Activated T-cell treated with anti-CD3 and anti-CD28 coated beads for 48 hours (primary cell): Measurements from ENCODE around the gene ZBTB42.
A peak's percentile ranks its signal among the peaks of the same experiment; 100 is the strongest.
"Not testable (repeated sequence)": the region's sequence is repeated elsewhere in the genome, so short reads cannot be mapped to it uniquely, and the experiment has no call there.

Experiments
- DNase-seq: peaks from one replicate; pipeline ENCODE4 v3.0.0-alpha.2; 2020; ENCODE audit warnings: low read depth

ZBTB42 gene

DNA sequence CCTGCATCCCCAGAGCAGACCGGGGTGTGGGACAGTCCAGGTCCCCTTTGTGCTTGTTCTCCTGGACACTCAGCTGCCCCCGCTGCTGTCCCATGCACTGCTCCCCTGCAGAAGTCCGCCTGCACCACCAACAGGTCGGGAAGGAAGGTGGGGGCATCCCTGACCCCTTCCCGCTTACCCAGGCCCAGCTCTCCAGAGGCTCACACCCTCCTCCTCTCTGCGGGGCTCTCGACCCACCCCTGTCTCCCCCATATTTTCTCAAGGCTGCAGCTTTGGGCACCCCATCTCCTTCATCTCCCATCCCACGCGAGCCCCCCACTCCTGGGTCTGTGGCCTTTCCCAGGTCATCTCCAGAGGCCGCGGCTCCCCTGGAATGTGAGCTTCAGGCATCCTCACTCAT lies 9.4 kb downstream of the ZBTB42 start:
- DNase-seq = no peak

DNA sequence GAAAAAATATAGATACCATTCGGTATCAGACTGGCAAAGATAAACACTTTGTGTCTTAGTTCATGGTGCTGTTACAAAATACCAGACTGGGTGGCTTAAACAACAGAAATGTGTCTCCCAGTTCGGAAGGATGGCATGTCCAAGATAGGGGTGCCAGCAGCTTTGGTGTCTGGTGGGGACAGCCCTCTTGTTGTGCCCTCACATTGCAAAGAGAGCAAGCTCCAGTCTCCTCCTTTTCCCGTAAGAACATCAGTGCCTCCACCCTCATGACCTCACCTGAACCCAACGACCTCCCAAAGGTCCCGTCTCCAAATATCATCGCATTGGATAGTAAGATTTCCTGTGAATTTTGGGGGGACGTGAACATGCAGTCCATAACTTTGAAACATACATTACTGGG lies 12.4 kb downstream of the ZBTB42 start:
- DNase-seq = no peak

DNA sequence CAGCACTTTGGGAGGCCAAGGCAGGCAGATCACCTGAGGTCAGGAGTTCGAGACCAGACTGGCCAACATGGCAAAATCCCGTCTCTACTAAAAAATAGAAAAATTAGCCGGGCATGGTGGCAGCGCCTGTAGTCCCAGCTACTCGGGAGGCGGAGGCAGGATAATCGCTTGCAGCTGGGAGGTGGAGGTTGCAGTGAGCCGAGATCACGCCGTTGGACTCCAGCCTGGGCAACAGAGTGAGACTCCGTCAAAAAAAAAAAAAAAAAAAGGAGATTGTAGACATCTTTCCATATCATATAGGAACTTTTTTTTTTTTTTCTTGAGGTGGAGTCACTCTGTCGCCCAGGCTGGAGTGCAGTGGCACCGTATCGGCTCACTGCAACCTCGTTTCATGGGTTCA lies 13.8 kb downstream of the ZBTB42 start:
- not testable (repeated sequence) for DNase-seq

DNA sequence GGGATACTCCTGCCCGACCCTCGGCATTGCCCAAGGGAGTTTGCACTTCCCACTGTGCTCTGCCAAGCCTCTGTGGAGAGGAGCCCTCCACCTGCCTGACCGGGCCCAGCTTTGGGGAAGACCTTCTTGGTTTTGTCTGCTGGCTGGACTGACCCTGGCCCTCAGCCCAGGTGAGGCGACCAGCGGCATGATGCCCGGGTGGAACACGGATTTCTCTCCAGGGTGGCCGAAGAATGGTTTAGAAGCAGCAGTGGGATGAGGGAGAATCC lies 15.6 kb downstream of the ZBTB42 start:
- no peak for DNase-seq

DNA sequence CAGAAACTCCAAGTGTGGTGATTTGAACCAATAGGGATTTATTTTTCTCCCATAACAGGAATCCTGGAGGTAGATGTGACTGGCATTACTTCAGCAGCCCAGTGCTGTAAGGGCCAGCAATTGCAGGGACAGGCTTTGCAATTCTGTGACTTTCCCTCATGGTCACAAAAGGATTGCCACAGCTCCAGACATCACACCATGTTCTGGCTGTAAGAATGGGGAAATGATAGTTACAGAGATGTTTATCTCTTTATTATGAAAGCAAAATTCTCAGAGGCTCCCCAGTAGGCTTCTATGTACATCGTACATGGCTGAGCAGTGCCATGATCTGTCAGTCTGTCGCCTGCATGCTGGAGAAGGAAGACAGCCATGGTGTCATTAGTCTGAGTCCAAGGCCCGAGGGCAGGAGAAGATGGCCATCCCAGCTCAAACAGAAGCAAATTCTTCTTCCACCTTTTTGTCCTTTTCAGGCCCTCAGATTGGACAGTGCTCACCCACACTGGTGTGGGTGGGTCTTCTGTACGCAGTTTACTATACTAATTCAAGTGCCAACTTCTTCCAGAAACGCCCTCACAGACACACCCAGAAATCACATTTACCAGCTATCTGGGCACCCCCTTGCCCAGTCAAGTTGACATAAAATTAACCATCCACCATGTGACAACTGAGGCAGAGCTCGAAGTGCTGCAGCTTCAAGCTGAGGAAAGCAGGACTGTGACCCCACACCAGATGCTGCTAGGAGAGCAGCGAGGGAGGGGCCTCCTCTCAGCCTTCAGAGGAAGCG lies 17.2 kb downstream of the ZBTB42 start:
- DNase-seq = no peak

DNA sequence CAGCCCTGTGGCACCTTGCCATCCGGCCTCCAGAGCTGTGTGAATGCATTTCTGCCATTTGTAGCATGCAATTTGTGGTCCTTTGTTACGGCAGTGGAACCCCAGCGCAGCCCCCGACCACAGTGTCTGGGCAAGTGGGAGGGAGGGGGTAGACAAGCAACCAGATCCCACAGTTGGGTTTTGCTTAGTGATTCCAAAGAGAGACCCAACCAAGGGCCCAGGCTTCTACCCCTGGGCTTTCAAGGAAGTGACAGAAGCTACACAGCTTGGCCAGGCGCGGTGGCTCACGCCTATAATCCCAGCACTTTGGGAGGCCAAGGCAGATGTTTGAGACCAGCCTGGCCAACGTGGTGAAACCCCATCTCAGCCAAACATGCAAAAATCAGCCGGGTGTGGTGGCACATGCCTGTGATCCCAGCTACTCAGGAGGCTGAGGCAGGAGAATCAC lies 17.8 kb downstream of the ZBTB42 start:
- no peak for DNase-seq

DNA sequence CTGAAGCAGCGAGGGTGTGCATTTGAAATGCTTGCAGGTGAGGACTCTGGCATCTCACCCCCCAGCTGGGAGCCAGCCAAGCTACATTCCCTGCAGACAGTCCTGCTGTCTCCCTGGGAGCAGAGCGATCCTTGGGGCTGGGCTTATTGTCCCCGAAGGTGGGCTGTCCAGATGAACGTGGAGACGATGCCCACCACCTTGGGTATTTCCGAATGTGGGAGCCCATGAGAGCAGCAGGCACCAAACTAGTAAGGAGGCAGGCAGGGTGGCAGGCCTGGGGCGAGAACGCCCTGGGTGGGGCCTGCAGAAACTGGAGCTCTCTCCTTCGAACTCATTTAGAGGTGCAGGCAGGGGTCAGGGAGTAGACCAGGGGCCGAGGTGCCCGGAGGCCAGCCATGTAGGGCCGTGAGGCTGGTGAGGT lies 18.5 kb downstream of the ZBTB42 start:
- DNase-seq = no peak

DNA sequence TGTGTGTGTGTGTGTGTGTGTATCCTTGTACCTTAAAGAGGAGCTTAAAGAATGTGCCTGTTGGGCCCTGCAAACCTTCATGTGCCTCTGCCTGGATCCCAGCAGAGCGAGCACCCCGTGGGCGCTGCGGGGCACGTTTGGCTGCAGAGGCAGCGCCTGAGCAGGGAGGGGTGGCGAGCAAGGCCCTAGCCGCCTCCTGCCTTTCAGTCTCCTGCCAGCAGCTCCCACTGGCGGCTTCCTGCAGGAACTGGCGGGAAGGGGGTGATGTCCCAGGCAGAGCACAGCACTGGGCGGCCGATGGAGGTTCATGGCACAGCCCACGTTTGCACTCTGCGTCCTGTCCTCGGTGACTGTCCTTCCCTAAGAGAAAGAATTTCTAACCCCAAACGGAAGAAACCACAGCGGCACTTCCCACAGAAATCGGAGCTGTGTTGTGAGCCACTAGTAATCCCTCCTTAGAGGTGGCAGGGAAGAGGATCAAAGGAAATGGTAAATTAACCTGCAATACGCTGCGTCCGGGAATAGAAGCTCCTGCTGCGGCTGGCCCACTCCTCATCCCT lies 19.8 kb downstream of the ZBTB42 start:
- no peak for DNase-seq

DNA sequence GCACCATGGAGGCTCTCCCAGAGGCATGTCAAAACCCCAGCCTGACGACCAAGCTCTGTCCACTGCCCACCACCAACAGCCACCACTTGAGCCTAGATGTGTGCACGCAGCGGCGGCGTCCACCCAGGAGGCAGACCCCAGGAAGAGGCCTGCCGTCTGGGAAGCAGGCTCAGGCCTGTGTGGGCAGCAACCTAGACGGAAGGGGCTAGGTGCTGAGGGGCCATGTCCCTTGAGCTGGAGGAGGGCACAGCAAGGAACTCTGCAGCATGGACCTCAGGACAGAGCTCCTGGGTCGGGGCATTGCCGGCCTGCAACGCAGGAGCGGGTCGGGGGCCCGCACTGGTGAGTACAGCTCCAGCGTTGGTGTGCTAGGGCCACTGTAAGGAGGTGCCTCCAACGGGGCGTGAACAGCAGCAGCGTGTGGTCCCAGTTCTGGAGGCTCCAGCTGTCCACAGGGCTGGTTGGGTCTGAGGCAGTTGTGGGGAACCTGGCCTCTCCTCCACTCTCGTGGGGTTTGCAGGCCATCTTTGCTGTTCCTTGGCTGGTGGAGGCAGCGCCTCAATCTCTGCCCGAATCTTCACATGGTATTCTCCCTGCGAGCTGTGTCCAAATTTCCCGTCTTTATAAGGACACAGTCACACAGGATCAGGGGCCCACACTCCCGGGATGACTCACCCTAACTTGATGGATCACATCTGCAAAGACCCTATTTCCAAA lies 20.5 kb downstream of the ZBTB42 start:
- no peak for DNase-seq

DNA sequence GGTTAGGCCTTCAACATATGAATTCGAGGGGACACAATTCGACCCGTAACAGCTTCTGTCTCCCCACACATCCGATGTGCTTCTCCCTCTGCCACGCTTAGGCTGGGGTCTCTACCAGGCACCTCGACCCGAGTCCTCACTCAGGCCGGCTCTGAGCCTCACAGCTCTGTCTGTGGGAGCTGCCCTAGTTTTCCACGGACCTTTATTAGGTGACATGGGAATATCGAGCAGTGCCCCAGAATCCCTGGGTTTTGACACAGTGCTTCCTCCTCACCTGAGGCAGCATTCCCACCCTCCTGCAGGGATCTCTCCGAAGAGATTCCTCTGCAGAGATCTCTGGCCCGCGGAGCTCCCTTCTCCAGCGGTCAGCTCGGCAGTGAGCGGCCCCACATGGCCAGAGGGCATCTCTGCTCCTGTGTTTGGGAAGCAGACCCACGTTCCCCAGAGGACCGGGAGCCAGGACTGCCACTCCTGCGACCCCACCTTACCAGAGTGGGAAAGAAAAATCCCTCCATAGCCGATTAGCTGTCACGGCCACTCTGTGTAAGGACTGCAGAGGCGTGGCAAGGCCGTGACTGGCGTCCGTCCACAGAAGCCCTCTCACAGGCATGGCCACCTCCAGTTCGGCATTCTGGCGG lies 21.2 kb downstream of the ZBTB42 start:
- DNase-seq = no peak

DNA sequence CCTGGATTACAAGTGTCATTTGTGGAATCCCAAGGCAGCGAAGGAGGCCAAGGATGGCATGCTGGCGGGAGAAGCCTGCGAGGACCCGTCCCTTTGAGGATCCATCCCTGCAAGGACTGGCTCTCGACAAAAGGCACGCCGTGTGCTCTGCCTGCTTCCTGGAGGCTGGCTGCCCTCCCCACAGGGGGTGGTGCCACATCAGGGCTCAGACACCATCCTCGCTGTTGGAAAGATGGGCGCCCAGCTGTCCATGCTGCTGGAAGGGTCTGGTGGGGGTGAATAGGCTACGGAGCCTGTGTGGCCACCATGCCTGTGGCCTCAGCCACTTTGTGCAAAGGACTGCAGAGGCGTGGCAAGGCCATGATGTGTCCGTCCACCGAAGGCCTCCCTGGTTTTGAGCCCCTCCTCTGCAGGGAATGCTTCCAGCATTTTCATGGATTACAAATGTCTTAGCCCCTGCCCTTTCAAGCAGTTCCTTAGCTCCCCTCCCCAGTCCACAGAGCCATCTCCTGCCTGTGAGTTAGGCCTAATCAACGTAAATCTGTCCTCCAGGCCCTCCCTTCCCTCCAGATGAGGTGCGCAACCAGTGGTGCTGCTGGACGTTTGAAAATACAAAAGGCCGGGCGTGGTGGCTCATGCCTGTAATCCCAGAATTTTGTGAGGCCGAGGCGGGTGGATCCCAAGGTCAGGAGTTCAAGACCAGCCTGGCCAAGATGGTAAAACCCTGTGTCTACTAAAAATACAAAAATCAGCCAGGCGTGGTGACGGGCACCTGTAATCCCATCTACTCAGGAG lies 22.1 kb downstream of the ZBTB42 start:
- DNase-seq = no peak

DNA sequence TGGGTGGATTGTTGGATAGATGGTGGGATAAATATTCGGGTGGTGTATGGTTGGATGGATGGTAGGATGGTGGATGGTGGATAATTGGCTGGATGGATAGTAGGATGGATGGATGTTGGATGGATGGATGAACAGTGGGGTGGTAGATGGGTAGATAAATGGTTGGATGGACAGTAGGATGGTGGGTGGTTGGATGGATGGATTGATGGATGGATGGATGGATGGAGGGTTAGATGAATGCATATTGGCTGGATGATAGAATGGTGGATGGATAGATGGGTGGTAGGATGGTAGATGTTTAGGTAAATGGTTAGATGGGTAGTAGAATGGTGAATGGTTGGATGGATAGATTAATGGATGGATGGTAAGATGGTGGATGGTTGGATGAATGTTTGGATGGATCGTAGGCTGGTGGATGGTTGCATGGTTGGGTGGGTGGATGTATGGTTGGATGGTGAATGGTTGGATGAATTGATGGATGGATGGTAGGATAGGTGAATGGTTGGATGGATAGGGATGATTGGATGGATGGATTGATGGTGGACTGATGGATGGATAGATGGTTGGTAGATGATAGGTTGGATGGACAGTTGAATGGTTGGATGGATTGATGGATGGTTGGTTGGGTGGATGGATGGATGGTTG lies 23.6 kb downstream of the ZBTB42 start:
- no peak for DNase-seq

DNA sequence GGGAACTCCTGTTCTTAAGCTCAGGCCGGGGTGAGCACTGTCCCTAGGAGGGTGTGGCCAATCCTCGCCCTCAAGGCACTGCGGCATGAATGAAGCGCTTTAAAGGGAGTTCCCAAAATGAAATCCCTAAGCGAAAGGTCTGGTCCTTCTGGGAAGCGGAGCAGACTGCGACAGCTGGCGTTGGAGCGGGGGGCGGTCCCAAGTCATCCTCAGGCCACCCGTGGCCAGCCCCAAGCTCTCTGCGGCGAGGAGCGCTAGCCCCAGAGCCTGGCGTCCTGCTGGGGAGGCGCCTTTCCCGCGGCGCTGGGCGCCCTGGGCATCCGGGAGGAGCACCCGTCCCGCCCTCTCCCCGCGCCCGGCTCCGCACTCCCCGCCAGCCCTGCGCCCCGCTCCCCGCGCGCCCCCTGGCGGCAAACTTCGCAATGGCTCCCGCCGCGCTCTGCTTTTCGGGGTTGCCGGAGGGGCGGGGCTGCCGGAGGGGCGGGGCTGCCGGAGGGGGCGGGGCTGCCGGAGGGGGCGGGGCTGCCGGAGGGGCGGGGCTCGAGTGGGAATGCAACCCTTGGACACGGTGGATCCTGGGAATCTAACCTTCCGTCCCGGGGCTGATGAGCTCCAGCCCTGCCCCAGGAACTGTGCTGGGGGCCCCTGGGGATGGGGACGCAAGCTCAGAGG lies 25.4 kb downstream of the ZBTB42 start:
- peak; percentile 92 for DNase-seq

DNA sequence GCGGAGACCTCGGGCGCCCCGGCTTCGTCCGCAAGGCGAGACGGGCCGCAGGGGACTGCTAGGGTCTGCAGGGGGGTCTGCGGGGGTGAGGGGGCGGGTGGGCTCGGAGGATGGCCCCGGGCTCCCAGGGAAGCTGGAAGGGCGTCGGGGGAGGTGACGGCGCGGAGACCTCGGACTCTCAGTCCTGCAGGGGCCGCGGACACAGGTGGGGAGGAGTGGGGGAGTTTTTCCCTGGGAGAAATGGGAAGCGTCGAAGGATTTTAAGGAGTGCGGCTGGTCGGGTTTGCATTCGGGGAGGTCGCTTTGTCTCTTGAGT lies 25.9 kb downstream of the ZBTB42 start:
- no peak for DNase-seq

DNA sequence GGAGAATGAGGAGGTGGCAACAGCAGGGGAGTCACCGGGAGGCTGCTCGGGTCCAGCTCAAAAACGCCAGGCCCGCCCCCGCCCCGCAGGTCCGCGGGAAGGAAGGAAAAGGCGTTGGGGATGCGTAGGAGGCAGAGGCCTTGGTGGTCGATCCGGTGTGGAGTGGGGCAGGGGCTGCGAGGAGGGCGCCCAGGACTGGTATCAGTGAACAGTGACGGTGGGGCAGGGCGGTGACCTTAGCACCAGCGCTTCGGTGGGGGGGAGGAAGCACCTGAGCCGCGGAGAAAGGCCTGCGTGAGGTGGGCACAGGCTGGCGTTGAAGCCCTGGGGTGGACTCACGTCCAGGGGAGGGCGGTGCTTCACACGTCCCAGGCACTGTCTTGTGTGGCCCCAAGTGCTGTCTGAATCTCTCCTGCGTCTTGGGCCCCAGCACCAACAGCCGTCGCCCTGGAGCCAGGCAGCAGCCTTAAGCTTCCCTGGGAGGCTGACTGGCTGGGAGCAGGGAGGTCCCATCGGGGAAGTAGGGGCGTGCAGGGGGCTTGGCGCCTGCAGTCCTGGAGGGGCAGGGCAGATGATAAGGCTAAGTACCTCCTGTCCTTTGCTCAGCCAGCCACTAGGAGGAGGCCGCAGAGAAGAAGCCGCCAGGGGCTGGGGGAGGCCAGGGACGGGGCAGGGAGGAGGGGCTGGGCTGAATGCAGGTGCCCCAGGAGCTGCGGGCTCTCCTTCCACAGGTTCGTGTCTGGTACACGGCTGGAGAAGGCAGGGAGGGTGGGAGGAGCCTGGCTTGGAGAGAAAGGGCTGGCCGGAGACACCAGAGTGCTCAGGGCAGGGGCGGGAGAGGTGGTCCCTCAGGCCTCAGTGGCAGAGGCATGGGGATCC lies 26.5 kb downstream of the ZBTB42 start:
- DNase-seq = peak; percentile 44

DNA sequence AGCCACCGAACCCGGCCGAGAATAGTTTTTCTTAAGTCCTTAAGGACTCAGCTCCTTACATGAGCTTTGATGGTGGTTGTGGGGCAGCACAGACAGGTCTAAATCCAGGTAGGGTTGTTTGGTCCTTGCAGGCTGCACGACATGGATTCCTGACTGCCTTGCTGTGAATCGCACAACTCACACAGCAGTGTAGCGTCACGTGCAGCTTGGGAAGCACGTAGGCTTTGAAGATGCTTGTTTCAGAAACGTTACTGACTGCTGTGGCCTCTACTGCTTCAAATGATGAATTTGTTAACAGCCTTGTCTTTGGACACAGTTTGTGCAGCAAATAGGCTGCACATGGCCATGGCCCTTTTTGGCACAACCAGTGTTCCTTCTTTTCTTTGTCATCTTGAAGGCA lies 29.9 kb downstream of the ZBTB42 start:
- DNase-seq = no peak

DNA sequence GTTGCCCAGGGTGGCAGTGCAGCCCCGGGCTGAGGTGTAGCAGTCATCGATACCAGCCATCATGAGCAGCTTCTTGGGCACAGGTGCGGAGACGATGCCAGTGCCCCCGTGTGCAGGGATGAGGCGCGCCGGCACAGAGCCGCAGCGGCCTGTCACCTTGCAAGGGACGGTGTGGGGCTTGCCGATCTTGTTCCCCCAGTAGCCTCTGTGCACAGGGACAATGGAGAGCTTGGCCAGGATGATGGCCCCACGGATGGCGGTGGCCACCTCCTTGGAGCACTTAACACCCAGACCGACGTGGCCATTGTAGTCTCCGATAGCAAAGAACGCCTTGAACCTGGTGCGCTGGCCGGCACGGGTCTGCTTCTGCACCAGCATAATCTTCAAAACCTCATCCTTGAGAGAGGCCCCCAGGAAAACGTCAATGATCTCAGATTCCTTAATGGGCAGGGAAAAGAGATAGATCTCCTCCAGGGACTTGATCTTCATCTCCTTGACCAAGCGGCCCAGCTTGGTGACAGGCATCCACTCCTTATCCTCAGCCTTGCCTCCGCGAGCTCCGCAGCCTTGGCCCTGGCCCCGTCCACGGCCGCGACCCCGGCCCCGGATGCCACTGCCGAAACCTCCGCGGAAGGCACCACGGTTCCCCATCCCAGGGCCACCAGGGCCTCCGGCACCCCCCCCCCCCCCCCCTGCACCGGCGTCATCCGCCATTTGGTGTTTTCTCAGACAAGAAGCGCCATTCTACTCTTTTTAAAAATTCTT lies 35.5 kb downstream of the ZBTB42 start:
- DNase-seq = not testable (repeated sequence)

DNA sequence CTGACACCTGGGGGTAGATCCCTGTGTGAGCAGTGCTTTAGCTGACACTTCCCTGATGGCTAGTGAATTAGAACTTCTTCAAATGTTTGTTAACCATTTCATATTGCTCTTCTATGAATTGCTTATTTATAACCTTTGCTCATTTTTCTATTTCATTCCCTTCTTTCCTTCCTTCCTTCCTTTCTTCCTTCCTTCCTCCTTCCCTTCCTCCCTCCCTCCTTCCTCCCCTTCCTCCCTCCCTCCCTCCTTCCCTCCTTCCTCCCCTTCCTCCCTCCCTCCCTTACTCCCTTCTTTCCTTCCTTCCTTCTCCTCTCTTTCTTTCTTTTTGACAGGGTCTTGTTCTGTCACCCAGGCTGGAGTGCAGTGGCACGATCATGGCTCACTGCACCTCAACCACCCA lies 40.8 kb downstream of the ZBTB42 start:
- no peak for DNase-seq

DNA sequence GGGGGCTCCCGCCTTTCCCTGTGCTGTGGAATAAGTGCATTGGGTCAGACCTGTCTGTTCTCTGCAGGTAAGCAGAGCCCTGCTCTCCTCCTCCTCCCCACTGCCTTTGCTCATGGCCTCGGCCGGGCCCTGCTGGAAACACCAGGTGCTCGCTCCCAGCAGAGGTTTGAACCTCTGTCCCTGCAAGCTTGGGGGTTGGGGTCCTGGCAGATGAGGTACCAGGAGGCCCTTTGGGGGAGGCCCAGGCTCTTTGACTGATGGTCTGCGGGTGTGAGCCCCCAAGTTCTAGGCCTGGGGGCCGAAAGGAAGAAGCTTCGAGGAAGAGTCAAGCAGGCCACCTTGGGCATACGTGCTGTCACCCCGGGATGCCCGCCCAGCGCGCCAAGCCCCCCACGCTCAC lies 42.1 kb downstream of the ZBTB42 start:
- no peak for DNase-seq
